GM18498 (cell line): ENCODE results near the gene XIRP1.
"Not testable (repeated sequence)": the region's sequence is repeated elsewhere in the genome, so short reads cannot be mapped to it uniquely, and the experiment has no call there.

ENCODE experiments used
- ATAC-seq: cut with Tn5 transposase; IDR thresholded peaks from one replicate; pipeline ENCODE4 v1.9.1; 2021; ENCODE audit warnings: mild to moderate bottlenecking, moderate library complexity; ENCODE audit not compliant: unreplicated experiment

The XIRP1 gene

GRCh38 chr3:39186692-39187151, 5.7 kb downstream of the XIRP1 start:
- ATAC-seq: no peak

DNA sequence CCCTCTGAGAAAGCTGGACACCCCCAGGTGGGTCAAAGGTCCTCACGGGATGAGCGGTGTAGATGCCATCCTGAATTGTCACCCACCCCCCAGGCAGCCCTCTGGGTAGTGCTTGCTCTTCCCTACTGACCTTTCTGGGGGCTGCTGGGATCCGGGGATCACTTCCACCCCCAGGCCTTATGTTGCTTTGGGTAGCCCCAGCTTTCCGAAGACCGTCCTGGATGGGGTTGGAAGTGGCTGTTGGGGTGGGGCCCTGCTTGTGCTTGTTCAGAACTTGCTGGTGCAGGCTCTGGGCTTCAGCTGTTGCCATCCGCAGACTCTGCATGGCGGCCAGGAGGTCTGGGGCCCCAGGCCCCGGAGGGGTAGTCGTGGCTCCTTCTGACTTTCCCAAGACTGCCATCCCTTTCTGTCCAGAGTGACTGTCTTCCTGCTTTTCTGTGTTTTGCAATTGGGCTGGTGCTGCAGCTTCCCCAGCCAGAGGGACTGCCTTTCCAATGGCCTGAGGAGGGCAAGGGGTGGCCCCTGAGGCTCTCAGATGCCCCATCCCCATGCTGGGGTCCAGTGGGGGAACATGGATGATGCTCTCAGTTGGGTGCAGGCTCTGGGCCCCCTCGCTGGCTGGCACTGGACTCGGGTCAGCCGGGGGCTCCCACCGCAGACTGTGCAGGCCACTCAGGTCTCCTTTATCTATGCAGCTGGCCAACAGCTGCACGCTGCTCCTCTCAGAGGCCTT, 6.3 kb downstream of the XIRP1 start:
- ATAC-seq: no peak

DNA sequence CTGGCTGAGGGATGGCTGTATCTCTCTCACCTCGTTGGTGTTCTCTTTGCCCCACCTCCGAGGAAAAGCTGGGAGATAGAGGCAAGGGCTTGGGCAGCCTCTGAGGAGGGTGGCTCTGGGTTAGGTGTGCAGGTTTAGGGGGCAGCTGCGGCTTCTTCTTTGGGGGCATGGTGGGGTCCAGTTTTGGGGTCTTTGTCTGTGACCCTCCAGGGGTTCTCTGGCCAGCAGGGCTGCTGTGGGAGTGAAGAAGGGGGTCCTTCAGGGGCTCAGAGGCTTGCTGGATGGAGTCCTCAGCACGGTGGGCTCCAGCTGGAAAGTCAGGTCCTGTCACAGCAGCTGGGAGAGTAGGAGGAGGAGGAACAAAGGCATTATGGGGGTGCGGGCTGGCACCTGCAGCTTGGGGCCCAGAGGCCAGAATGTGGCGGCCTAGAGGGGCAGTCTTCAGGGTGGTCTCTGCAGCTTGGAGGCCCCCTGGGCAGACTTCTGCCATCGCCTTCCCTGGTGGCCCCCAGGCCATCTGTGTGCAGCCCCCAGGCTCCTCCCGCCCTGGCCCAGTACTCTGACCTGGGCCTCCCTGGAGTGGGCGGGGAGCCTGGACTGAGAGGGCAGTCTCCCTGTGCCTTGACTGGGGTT, 7.0 kb downstream of the XIRP1 start:
- ATAC-seq: no peak

- no peak for ATAC-seq
Measured at GRCh38 chr3:39184968-39185285, 7.5 kb downstream of the XIRP1 start.

DNA sequence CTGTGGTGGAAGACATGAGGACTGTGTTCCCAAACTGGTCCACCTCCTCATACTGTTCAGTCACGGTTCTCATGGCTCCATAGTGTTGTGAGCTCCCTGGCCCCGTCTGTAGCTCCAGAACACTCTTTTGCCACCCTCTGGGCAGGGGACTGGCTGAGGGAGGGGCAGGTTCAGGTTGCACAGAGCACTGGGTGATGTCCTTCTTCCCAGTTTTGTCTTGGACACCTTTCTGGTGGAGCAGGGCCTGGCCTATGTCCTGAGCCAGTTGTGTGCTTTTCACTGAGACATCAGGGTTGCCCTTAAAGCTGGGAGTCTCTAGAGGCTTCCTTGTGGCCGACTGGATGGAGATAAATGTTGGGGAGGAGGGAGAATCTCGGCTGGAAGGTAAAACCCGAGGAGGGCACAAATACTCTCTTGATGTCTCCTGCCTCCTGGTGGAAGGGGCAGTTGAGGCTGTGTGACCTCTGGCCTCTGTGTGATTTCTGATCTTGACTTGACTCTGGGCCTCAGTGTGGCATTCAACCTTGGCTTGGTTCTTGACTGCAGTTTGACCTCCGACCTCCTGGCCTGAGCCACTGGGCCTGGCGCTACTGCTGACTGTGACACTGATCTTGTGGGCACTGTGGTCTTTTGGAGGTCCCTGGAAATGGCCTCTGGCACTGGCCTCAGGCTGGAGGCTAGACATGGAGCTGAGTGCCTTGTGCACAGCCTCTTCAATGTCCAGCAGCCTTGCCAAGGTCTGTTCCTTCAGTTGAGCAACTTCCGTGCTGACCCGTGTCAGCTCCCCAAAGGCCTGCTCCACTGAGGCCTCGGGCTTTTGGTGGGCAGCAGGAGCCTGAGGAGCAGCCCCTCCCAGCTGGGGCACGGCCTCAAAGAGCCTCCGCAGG, 8.1 kb downstream of the XIRP1 start:
- no peak for ATAC-seq

DNA sequence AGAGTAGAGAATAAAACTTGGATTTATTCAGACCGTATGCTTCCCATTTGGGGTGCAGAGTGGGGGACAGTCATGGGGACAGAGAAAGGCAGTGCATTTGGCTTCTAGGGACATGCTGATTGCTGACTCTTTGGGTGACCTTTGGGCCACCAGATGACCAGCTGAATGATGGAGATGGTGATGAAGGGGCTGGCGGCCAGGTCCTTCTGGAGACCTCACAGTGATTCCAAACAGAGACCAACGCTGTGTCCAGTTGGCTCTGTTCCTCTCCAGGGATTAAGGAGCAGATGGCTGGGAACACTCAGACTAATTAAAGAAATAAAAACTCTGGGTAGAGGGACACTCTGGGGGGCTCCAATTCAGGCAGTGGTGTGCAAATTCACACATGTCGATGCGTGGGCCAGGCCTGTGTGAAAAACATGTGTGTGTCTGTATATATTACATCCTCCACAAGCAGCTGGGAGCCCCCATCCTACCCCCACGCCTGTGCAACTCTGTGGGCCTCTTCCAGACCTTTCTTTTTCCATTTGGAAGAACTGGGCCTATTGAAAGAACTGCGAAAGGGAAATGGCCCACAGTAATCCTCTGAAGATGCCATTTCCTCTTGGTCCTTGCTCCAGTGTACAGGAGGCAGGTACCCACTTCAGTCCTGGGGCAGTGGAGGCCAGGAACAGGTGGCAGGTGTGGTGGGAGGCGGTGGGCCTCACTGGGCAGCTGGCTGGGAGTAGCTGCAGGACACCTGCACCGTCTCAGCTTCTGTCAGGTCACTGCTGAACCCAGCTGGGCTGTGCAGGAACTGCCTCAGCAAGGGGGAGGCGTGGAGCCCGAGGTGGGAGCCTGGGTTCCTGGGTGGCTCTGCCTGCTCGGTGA, 8.9 kb downstream of the XIRP1 start:
- no peak for ATAC-seq

GRCh38 chr3:39181408-39182335, 10.7 kb downstream of the XIRP1 start:
- ATAC-seq: no peak

- ATAC-seq: peak; percentile 92
Measured at GRCh38 chr3:39180546-39181346, 11.6 kb downstream of the XIRP1 start.

- peak; percentile 1 for ATAC-seq
Measured at GRCh38 chr3:39180183-39180545, 12.2 kb downstream of the XIRP1 start.

DNA sequence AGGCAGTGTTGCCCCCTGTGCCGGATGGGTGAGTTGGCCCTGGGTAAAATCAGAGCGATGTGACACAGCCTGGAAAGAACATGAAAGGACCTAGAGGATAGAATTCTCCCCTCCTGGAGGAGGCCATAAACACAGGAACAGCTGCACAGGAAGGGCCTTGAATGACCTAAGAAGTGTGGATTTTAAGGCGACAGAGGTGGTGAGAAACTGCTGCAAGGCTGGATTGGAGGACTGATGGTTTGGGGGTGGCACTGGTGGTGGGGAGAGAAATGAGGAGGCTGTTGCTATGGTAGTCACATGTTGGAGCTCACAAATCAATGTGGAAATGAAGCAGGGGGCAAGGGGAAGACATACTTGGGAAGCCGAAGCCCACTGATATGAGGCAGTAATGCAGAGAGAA, 13.8 kb downstream of the XIRP1 start:
- no peak for ATAC-seq

- peak; percentile 45 for ATAC-seq
Measured at GRCh38 chr3:39177708-39178332, 14.6 kb downstream of the XIRP1 start.

DNA sequence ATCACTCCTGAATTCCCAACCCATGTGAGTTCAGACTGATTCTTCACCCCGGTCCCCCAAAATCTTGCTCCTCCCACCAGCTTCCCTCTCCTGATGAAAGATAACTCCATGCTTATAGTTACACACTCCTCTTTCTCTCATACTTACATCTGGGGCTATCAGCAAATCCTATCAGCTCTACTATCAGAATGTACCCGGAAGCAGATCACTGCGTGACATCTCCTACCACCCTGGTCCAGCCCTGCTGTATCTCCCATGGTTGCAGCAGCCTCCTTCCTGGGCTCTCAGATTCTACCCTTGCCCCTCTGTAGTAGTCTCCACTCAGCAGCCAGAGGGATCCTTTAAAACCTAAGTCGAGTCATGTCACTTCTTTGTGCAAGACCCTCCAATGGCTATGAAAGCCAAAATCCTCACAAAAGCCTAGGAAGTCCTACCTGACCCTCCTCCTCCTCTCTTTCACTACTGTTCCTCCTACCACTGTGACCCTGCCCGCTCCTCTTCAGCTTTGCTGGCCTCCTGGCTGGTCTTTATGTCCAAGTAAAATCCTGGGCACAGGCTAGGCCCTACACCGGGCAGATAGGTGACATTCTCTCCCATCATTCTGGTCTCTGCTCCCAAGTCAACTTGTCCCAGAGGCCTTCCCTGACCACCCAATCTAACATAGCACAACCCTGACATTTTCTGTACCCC, 16.2 kb downstream of the XIRP1 start:
- no peak for ATAC-seq

DNA sequence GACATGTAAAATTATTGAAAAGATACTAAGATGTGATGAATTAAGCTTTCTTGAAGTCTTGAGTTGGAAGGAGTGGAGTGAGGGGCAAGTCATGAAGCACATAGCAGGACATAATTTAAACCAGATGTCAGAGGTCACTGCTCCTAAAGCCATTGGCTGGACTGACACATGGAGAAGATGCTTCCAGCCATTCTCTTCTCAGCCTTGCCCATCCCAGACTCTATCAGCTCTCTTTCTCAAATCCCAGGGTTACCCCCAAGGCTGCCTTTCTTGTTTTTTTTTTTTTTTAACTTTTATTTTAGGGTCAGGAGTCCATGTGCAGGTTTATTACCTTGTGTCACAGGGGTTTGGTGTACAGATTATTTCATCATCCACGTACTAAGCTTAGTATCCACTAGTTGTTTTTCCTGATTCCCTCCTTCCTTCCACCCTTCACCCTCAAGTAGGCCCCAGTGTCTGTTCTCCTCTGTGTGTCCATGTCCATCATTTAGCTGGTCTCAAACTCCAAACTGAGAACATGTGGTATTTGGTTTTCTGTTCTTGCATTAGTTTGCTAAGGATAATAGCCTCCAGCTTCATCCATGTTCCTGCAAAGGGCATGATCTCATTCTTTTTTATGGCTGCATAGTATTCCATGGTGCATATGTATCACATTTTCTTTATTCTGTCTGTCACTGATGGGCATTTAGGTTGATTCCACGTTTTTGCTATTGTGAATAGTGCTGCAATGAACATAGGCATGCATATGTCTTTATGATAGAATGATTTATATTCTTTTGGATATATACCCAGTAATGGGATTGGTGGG, 18.9 kb downstream of the XIRP1 start:
- no peak for ATAC-seq

DNA sequence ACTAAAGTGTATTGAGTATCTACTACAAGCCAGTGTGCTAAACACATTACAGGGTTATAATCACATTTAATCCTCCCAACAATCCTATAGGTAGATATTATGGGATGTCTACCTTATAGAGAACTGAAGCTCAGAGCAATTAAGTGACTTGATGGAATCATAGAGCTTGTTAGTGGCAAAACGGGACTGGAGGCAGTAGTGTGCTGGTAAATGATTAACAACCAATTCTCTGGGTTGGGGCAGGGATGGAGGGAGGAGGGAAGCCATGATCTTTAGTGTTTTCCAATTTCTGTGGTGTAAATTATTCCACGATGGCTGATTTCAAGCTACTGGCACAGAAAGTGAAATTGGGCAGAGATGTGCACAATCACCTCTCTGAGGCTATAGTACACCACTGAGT, 20.5 kb downstream of the XIRP1 start:
- ATAC-seq: no peak

DNA sequence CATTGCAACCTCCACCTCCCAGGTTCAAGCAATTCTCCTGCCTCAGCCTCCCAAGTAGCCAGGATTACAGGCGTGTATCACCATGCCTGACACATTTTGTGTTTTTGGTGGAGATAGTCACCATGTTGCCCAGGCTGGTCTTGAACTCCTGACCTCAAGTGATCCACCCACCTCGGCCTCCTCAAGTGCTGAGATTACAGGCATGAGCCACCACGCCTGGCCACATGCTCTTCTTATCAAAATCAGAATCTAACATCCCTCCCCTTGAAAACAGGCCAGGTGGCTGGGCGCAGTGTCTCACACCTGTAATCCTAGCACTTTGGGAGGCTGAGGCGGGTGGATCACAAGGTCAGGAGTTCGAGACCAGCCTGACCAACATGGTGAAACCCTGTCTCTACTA, 21.5 kb downstream of the XIRP1 start:
- ATAC-seq: not testable (repeated sequence)

DNA sequence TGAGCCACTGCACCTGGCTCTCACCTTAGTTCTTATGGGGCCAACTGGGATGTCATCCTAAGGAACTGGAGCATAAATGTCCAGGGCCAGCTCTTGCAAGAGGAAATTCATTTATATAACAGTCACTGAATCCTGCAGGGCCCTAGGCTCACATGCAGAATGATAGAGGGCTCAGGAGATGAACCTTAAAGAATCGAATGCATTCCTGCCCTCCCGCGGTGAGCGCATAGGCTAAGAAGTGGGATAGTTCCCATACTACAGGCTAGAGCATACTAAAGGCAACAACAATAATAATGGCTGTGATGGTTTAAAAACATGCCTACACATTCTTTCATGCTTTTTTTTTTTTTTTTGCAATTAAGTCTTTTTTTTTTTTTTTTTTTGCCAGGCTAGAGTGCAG, 21.9 kb downstream of the XIRP1 start:
- no peak for ATAC-seq

DNA sequence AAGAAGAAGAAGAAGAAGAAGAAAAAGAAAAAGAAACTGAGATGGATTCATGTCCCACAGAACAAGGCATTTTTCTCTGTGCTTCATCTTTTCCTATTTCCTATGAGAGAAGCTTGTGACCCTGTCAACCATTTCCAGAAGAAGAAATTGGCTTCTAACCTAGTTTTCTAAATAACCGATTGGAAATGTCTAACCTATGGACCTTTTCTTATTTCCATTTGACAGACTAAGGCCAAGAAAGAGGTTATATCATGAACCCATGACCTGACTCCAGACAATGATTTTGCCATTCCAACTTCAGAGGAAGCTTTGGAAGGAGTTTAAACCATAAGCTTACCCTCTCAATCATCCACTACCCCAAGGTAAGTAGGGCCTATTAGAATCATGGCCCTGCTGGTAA, 22.7 kb downstream of the XIRP1 start:
- ATAC-seq: no peak
